Lower leg skin (tissue), 3 donors: ENCODE measurements around the gene KRT74.

Source experiments
- POLR2A ChIP-seq, 2 donors: fragments of 450-650 bp; IDR thresholded peaks; one replicate each; pipeline ENCODE4 v1.6.1; 2016 to 2017; ENCODE audit warnings: antibody characterized with exemption in 2 of 2, mild to moderate bottlenecking in 1 of 2, moderate library complexity in 1 of 2
- TF ChIP-seq, protein P1 (sequence below), 3 donors: fragments of 450-650 bp; IDR thresholded peaks; one replicate each; pipeline ENCODE4 v1.5.1; 2016; ENCODE audit warnings: antibody characterized with exemption in 3 of 3, mild to moderate bottlenecking in 3 of 3, moderate library complexity in 2 of 3

DNA sequence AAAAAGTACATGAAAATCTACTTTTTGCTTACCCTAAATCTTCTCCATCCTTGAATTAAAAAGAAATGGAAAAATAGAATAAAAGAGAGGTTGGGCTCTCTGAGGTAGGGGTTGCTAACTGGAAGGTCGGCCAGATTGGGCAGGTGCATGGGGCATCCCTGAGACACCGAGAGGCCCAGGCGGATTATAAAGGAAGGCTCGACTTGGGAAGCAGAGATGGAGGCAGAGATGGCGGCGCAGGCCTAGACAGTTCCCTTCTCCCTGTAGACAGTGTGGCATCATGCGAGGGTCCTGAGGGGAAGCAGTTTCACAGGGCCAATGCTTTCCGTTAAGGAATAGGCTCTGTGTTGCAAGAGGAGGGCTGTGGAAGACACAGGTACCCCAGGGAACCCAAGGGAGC is 3.7 kb upstream of the KRT74 start:
- TF ChIP-seq, protein P1, sequence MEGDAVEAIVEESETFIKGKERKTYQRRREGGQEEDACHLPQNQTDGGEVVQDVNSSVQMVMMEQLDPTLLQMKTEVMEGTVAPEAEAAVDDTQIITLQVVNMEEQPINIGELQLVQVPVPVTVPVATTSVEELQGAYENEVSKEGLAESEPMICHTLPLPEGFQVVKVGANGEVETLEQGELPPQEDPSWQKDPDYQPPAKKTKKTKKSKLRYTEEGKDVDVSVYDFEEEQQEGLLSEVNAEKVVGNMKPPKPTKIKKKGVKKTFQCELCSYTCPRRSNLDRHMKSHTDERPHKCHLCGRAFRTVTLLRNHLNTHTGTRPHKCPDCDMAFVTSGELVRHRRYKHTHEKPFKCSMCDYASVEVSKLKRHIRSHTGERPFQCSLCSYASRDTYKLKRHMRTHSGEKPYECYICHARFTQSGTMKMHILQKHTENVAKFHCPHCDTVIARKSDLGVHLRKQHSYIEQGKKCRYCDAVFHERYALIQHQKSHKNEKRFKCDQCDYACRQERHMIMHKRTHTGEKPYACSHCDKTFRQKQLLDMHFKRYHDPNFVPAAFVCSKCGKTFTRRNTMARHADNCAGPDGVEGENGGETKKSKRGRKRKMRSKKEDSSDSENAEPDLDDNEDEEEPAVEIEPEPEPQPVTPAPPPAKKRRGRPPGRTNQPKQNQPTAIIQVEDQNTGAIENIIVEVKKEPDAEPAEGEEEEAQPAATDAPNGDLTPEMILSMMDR (IDR thresholded peaks at IDR 0.05), result no peak
- no peak for TF ChIP-seq POLR2A (IDR thresholded peaks at IDR 0.05)
